Muscle of leg (tissue), 16 donors: ENCODE data around the gene PEF1. TPM values are rescaled to one million over a fixed set of nuclear protein-coding genes. Genes with fewer than 3 reads are reported as not detected.
A peak's percentile ranks its signal among the peaks of the same experiment; 100 is the strongest.

ENCODE experiments used
- DNase-seq: peaks from one replicate; pipeline ENCODE4 v3.0.0; 2013
- H3K27ac ChIP-seq: one replicate; pipeline ENCODE4 v1.5.1; 2013; ENCODE audit warnings: mild to moderate bottlenecking, low read length, control low read depth
- H3K27me3 ChIP-seq: one replicate; pipeline ENCODE4 v1.6.1; 2013; ENCODE audit warnings: low read length; ENCODE audit not compliant: control insufficient read depth, insufficient read depth
- H3K36me3 ChIP-seq: one replicate; pipeline ENCODE4 v1.6.1; 2013; ENCODE audit warnings: low read length; ENCODE audit not compliant: control insufficient read depth, insufficient read depth
- H3K4me1 ChIP-seq: one replicate; pipeline ENCODE4 v1.6.1; 2013; ENCODE audit warnings: low read length; ENCODE audit not compliant: control insufficient read depth, insufficient read depth
- H3K4me3 ChIP-seq: one replicate; pipeline ENCODE4 v1.5.1; 2013; ENCODE audit warnings: low read length, control low read depth
- H3K9me3 ChIP-seq: replicated peaks from 2 replicates; pipeline ENCODE4 v1.6.1; 2013; ENCODE audit warnings: low read depth, low read length; ENCODE audit not compliant: control insufficient read depth
- WGBS: methylation state at CpG from one replicate; pipeline ENCODE4 v1.1.5; 2013; ENCODE audit warnings: missing lambda C conversion rate; ENCODE audit not compliant: insufficient coverage; 5-methylcytosine and 5-hydroxymethylcytosine counted together
- long read RNA-seq, 11 donors: transcript quantifications; one replicate each; lab custom pipeline, GENCODE V29; 2026
- polyA plus RNA-seq, 8 donors: library from polyadenylated mRNA; unstranded; fragments of 120-200 nt; gene quantifications; one replicate each; pipeline versions ENCODE4 v1.2.1 to v1.2.3, GENCODE V29; 2013; ENCODE audit warnings: inconsistent platforms in 1 of 8, low replicate concordance in 1 of 8; ENCODE audit not compliant: insufficient read length in 8 of 8, insufficient read depth in 1 of 8
- total RNA-seq: library from RNA; stranded (reverse); fragments of 120-200 nt; gene quantifications from one replicate; pipeline ENCODE4 v1.2.4, GENCODE V29; 2013

PEF1 gene
- total RNA-seq (34.2 TPM), polyA plus RNA-seq (10 to 100 TPM; 38.5 to 46.6 (median 42.4) TPM)
- long read RNA-seq, donor 1, transcript PEF1-201 (5 exons, 1,629 nt) = major isoform, 5 of 5 reads
- long read RNA-seq, donor 1, partial matches to known transcripts = 0 of 5 reads
- long read RNA-seq, donor 1, other reads (novel, unspliced or antisense) = 0 of 5 reads
- long read RNA-seq, donor 2, partial matches to known transcripts = 0 of 2 reads
- long read RNA-seq, donor 2, other reads (novel, unspliced or antisense) = 0 of 2 reads
- long read RNA-seq, donor 3, transcript PEF1-201 (5 exons, 1,629 nt) = major isoform, 12 of 16 reads
- long read RNA-seq, donor 3, partial matches to known transcripts = 0 of 16 reads
- long read RNA-seq, donor 3, other reads (novel, unspliced or antisense) = 0 of 16 reads
- long read RNA-seq, donor 4, transcript PEF1-201 (5 exons, 1,629 nt) = major isoform, 12 of 13 reads
- long read RNA-seq, donor 4, partial matches to known transcripts = 0 of 13 reads
- long read RNA-seq, donor 4, other reads (novel, unspliced or antisense) = 0 of 13 reads
- long read RNA-seq, donor 5, transcript PEF1-201 (5 exons, 1,629 nt) = major isoform, 22 of 28 reads
- long read RNA-seq, donor 5, partial matches to known transcripts = 5 of 28 reads
- long read RNA-seq, donor 5, other reads (novel, unspliced or antisense) = 0 of 28 reads
- long read RNA-seq, donor 6, transcript PEF1-201 (5 exons, 1,629 nt) = major isoform, 27 of 33 reads
- long read RNA-seq, donor 6, partial matches to known transcripts = 6 of 33 reads
- long read RNA-seq, donor 6, other reads (novel, unspliced or antisense) = 0 of 33 reads
- long read RNA-seq, donor 7, transcript PEF1-201 (5 exons, 1,629 nt) = major isoform, 27 of 27 reads
- long read RNA-seq, donor 7, partial matches to known transcripts = 0 of 27 reads
- long read RNA-seq, donor 7, other reads (novel, unspliced or antisense) = 0 of 27 reads
- long read RNA-seq, donor 8, transcript PEF1-201 (5 exons, 1,629 nt) = major isoform, 18 of 19 reads
- long read RNA-seq, donor 8, partial matches to known transcripts = 0 of 19 reads
- long read RNA-seq, donor 8, other reads (novel, unspliced or antisense) = 0 of 19 reads
- long read RNA-seq, donor 9, transcript PEF1-201 (5 exons, 1,629 nt) = major isoform, 20 of 21 reads
- long read RNA-seq, donor 9, partial matches to known transcripts = 0 of 21 reads
- long read RNA-seq, donor 9, other reads (novel, unspliced or antisense) = 0 of 21 reads
- long read RNA-seq, donor 10, transcript PEF1-201 (5 exons, 1,629 nt) = major isoform, 18 of 21 reads
- long read RNA-seq, donor 10, partial matches to known transcripts = 0 of 21 reads
- long read RNA-seq, donor 10, other reads (novel, unspliced or antisense) = 0 of 21 reads
- long read RNA-seq, donor 11, transcript PEF1-201 (5 exons, 1,629 nt) = major isoform, 17 of 20 reads
- long read RNA-seq, donor 11, partial matches to known transcripts = 0 of 20 reads
- long read RNA-seq, donor 11, other reads (novel, unspliced or antisense) = 0 of 20 reads

GRCh38 chr1:31644560-31645273 is at the start of gene PEF1:
PEF1 (minus strand) TSS chr1:31644876; CDS start chr1:31644864, 12 bp downstream.
- no peaks in the 10 kb centered on the region for H3K36me3 ChIP-seq
- H3K9me3 ChIP-seq = no peaks in the 10 kb centered on the region
- H3K4me3 ChIP-seq = peak within 1 kb of the TSS; percentile 87
- no peaks in the 10 kb centered on the region for H3K27me3 ChIP-seq
- peak within 1 kb of the TSS; percentile 99 for H3K27ac ChIP-seq
- DNase-seq = peak; percentile 99
- WGBS = under 1% methylated on average over 54 of the region's 56 CpGs
- peaks cover 31% of the 10 kb centered on the region for H3K4me1 ChIP-seq

- no peak for DNase-seq
- H3K4me1 ChIP-seq = peaks cover 41% of the 10 kb centered on the region
- H3K27me3 ChIP-seq = no peaks in the 10 kb centered on the region
- no peaks in the 10 kb centered on the region for H3K9me3 ChIP-seq
- peaks cover 63% of the 10 kb centered on the region for H3K36me3 ChIP-seq
- WGBS = 73% methylated on average over 10 of the region's 10 CpGs
- H3K27ac ChIP-seq = peak overlapping the region; percentile 3
- H3K4me3 ChIP-seq = no peak overlapping the region
Observed at GRCh38 chr1:31693231-31693630, 48.6 kb upstream of the PEF1 start.

GRCh38 chr1:31691951-31692350 is 47.3 kb upstream of the PEF1 start:
- H3K36me3 ChIP-seq = peaks cover 54% of the 10 kb centered on the region
- no peaks in the 10 kb centered on the region for H3K27me3 ChIP-seq
- no peak overlapping the region for H3K4me3 ChIP-seq
- no peak overlapping the region for H3K27ac ChIP-seq
- H3K4me1 ChIP-seq = peaks cover 41% of the 10 kb centered on the region
- WGBS = 94% methylated on average over 3 of the region's 11 CpGs
- no peak for DNase-seq
- no peaks in the 10 kb centered on the region for H3K9me3 ChIP-seq

GRCh38 chr1:31691446-31691845 is 46.8 kb upstream of the PEF1 start:
- H3K4me3 ChIP-seq = no peak overlapping the region
- no peak for DNase-seq
- 75% methylated on average over 1 of the region's 4 CpGs for WGBS
- H3K27ac ChIP-seq = no peak overlapping the region
- H3K9me3 ChIP-seq = no peaks in the 10 kb centered on the region
- H3K36me3 ChIP-seq = peaks cover 52% of the 10 kb centered on the region
- H3K27me3 ChIP-seq = no peaks in the 10 kb centered on the region
- peaks cover 37% of the 10 kb centered on the region for H3K4me1 ChIP-seq

- Histone ChIP-seq H3K27ac (no peak overlapping the region), H3K4me3 (no peak overlapping the region), H3K36me3 (peaks cover 53% of the 10 kb centered on the region), H3K4me1 (peaks cover 33% of the 10 kb centered on the region), H3K9me3 (no peaks in the 10 kb centered on the region), H3K27me3 (no peaks in the 10 kb centered on the region)
- whole genome bisulfite sequencing = 64% methylated on average over 8 of the region's 10 CpGs
- DNase-seq = no peak
Observed at GRCh38 chr1:31690921-31691320, 46.2 kb upstream of the PEF1 start.

- no peak for DNase-seq
- Histone ChIP-seq H3K9me3 (no peaks in the 10 kb centered on the region), H3K27ac (no peak overlapping the region), H3K27me3 (no peaks in the 10 kb centered on the region), H3K4me1 (peaks cover 28% of the 10 kb centered on the region), H3K36me3 (peaks cover 53% of the 10 kb centered on the region), H3K4me3 (no peak overlapping the region)
- no CpG with 5 or more reads among the region's 6 CpGs for WGBS
Observed at GRCh38 chr1:31689854-31690253, 45.2 kb upstream of the PEF1 start.

GRCh38 chr1:31689379-31689778 is 44.7 kb upstream of the PEF1 start:
- Histone ChIP-seq H3K4me3 (no peak overlapping the region), H3K36me3 (peaks cover 51% of the 10 kb centered on the region), H3K27ac (no peak overlapping the region), H3K4me1 (peaks cover 23% of the 10 kb centered on the region), H3K9me3 (no peaks in the 10 kb centered on the region), H3K27me3 (no peaks in the 10 kb centered on the region)
- no peak for DNase-seq
- no CpG with 5 or more reads among the region's 2 CpGs for WGBS

- WGBS = 47% methylated on average over 5 of the region's 8 CpGs
- H3K4me3 ChIP-seq = no peak overlapping the region
- no peaks in the 10 kb centered on the region for H3K27me3 ChIP-seq
- peaks cover 13% of the 10 kb centered on the region for H3K4me1 ChIP-seq
- H3K27ac ChIP-seq = no peak overlapping the region
- DNase-seq = no peak
- no peaks in the 10 kb centered on the region for H3K9me3 ChIP-seq
- peaks cover 50% of the 10 kb centered on the region for H3K36me3 ChIP-seq
Observed at GRCh38 chr1:31688233-31688918, 43.7 kb upstream of the PEF1 start.
